ENCODE measurements around the gene CIAO2A. TPM values are rescaled to one million over a fixed set of nuclear protein-coding genes. Genes with fewer than 3 reads are reported as not detected.

CIAO2A gene
- total and polyA plus RNA-seq, 2 donors (not counting 3 experiments of a cell fraction or from before 2014, with no cell fraction given), result 37.1 to 55.3 TPM

- H4K20me1 ChIP-seq (replicated peaks; ENCODE audit: control insufficient read depth, extremely low read depth, insufficient read depth, low read length), result no peaks in the 10 kb centered on the region
- no peaks in the 10 kb centered on the region for H3K36me3 ChIP-seq (ENCODE audit: control insufficient read depth in 2 of 2, extremely low read depth in 1 of 2, insufficient read depth in 2 of 2, low read length in 2 of 2)
- no peak overlapping the region for H3K9ac ChIP-seq (replicated peaks; ENCODE audit: extremely low read depth, insufficient read depth, low read length)
- dilution Hi-C loops (cut with MboI; ENCODE audit: extremely low pct_ligation_motif_present, low sequenced_read_pairs) (no loop called here), intact Hi-C loops (cut with micrococcal nuclease) (no loop called here)
- no peaks in the 10 kb centered on the region for H3K9me1 ChIP-seq (replicated peaks; ENCODE audit: control insufficient read depth, extremely low read depth, insufficient read depth, low read length)
- TF ChIP-seq, protein P1, sequence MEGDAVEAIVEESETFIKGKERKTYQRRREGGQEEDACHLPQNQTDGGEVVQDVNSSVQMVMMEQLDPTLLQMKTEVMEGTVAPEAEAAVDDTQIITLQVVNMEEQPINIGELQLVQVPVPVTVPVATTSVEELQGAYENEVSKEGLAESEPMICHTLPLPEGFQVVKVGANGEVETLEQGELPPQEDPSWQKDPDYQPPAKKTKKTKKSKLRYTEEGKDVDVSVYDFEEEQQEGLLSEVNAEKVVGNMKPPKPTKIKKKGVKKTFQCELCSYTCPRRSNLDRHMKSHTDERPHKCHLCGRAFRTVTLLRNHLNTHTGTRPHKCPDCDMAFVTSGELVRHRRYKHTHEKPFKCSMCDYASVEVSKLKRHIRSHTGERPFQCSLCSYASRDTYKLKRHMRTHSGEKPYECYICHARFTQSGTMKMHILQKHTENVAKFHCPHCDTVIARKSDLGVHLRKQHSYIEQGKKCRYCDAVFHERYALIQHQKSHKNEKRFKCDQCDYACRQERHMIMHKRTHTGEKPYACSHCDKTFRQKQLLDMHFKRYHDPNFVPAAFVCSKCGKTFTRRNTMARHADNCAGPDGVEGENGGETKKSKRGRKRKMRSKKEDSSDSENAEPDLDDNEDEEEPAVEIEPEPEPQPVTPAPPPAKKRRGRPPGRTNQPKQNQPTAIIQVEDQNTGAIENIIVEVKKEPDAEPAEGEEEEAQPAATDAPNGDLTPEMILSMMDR (IDR thresholded peaks at IDR 0.05; ENCODE audit: extremely low read depth in 1 of 2, insufficient read depth in 1 of 2, low read depth in 1 of 2, low read length in 2 of 2), result no peak
- TF ChIP-seq GATA2 (IDR thresholded peaks at IDR 0.05; ENCODE audit: insufficient read depth, insufficient read length, low read depth, low read length) (no peak), POLR2AphosphoS5 (IDR thresholded peaks at IDR 0.05; ENCODE audit: insufficient read depth, low read depth, low read length) (no peak), POLR2A (IDR thresholded peaks at IDR 0.05; ENCODE audit: low read depth, low read length) (no peak), JUN (IDR thresholded peaks at IDR 0.05; ENCODE audit: borderline replicate concordance, insufficient read depth, insufficient read length, low read depth) (no peak), MYC (IDR thresholded peaks at IDR 0.05; ENCODE audit: low read depth, low read length) (no peak), FOS (IDR thresholded peaks at IDR 0.05; ENCODE audit: borderline replicate concordance, insufficient read depth, low read length) (no peak)
- TF ChIP-seq, protein P2, sequence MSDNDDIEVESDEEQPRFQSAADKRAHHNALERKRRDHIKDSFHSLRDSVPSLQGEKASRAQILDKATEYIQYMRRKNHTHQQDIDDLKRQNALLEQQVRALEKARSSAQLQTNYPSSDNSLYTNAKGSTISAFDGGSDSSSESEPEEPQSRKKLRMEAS (IDR thresholded peaks at IDR 0.05; ENCODE audit: insufficient read depth, insufficient read length), result no peak
- no peak overlapping the region for H3K27ac ChIP-seq (ENCODE audit: insufficient read depth, low read depth, low read length)
- H3K4me3 ChIP-seq (replicated peaks in 1 of 3; ENCODE audit: insufficient read depth in 1 of 3, low read depth in 1 of 3, low read length in 3 of 3), result no peak overlapping the region
- CTCF ChIA-PET, result interaction anchor here (1.2 to 1.7 kb wide), 3 partner anchors 7 to 33 kb away, joined by 3 to 6 read pairs (median 4); no protein-coding TSS in a partner anchor
- BruUV-seq (replicated peaks), result no TSS peak
- H3K9me3 ChIP-seq (replicated peaks; ENCODE audit: control insufficient read depth, insufficient read depth, low read length), result no peaks in the 10 kb centered on the region
- H3K4me2 ChIP-seq (ENCODE audit: insufficient read depth, low read length), result no peak overlapping the region
- H2AFZ ChIP-seq (ENCODE audit: low read depth, low read length), result no peak overlapping the region
- DNase-seq (ENCODE audit: low read depth, low spot score) (no peak), FAIRE-seq (no peak)
- POLR2A ChIA-PET, result interaction anchor here (0.7 kb wide), 1 partner anchor 45 kb away, joined by 5 read pairs; no protein-coding TSS in a partner anchor
- peaks cover 5 to 8% of the 10 kb centered on the region in 2 experiments for H3K27me3 ChIP-seq (ENCODE audit: control insufficient read depth in 2 of 2, insufficient read depth in 2 of 2, low read length in 2 of 2)
- H3K79me2 ChIP-seq (ENCODE audit: control insufficient read depth, insufficient read depth, low read length), result no peaks in the 10 kb centered on the region
- peaks cover 5% of the 10 kb centered on the region for H3K4me1 ChIP-seq (ENCODE audit: control insufficient read depth, extremely low read depth, insufficient read depth, low read length)
Observed at GRCh38 chr15:64029110-64029509, 64.5 kb downstream of the CIAO2A start.
